Epithelial cell of alveolus of lung (primary cell): ENCODE data around the gene PLEKHA5. TPM values are rescaled to one million over a fixed set of nuclear protein-coding genes. Genes with fewer than 3 reads are reported as not detected.

Source experiments
- total RNA-seq: library from RNA; depleted of rRNA; stranded (reverse); fragments of >200 nt; gene quantifications from 2 replicates; pipeline ENCODE4 v1.2.1, GENCODE V29; 2015

The PLEKHA5 gene, protein sequence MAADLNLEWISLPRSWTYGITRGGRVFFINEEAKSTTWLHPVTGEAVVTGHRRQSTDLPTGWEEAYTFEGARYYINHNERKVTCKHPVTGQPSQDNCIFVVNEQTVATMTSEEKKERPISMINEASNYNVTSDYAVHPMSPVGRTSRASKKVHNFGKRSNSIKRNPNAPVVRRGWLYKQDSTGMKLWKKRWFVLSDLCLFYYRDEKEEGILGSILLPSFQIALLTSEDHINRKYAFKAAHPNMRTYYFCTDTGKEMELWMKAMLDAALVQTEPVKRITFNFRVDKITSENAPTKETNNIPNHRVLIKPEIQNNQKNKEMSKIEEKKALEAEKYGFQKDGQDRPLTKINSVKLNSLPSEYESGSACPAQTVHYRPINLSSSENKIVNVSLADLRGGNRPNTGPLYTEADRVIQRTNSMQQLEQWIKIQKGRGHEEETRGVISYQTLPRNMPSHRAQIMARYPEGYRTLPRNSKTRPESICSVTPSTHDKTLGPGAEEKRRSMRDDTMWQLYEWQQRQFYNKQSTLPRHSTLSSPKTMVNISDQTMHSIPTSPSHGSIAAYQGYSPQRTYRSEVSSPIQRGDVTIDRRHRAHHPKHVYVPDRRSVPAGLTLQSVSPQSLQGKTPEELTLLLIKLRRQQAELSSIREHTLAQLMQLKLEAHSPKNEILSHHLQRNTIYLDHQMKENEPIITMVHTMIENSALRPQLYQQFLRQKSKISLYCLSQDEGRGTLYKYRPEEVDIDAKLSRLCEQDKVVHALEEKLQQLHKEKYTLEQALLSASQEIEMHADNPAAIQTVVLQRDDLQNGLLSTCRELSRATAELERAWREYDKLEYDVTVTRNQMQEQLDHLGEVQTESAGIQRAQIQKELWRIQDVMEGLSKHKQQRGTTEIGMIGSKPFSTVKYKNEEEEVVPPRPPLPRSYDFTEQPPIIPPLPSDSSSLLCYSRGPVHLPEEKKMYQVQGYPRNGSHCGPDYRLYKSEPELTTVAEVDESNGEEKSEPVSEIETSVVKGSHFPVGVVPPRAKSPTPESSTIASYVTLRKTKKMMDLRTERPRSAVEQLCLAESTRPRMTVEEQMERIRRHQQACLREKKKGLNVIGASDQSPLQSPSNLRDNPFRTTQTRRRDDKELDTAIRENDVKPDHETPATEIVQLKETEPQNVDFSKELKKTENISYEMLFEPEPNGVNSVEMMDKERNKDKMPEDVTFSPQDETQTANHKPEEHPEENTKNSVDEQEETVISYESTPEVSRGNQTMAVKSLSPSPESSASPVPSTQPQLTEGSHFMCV
- total RNA-seq, result 16.9 and 36.9 TPM in 2 replicates

DNA sequence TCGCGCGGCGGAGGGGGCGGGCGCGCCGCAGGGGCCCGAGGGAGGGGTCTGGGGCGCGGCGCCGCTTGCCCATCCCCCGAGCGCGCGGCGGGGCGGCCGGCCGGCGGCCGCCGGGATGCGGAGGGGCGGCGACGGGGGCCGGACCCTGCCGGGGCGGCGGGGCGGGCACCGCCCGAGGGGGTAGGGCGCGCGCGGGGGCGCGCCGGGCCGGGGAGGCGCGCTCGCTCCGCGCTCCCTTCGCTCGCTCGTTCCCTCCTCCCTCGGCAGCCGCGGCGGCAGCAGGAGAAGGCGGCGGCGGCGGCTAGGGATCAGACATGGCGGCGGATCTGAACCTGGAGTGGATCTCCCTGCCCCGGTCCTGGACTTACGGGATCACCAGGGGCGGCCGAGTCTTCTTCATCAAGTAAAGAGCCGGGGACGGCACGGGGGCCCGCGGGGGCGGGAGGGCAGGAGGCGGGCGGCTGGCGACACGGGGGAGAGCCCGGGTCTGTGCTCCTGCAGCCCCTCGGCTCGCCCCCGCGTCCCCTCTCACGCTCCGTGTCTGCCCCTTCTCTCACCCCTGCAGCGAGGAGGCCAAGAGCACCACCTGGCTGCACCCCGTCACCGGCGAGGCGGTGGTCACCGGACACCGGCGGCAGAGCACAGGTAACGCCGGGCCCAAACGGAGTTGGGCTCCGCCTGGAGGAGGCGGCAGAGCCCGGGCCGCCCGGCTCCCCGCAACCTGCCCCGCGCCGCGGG is at the start of gene PLEKHA5:
Gene PLEKHA5, plus strand, starts transcription at position 248 of the 738 bp plus-strand sequence. Its CDS starts 67 bp downstream, at position 315.

